Natural killer cell treated with Interleukin-12 subunit alpha and Interleukin-12 subunit beta and Interleukin-15 and Interleukin-18, amount 100 ng/mL, for 72 hours (primary cell): ENCODE measurements around the gene EFCAB13. TPM values are rescaled to one million over a fixed set of nuclear protein-coding genes. Genes with fewer than 3 reads are reported as not detected.
A peak's percentile ranks its signal among the peaks of the same experiment; 100 is the strongest.
"Not testable (repeated sequence)": the region's sequence is repeated elsewhere in the genome, so short reads cannot be mapped to it uniquely, and the experiment has no call there.

Source experiments
- ATAC-seq, 2 donors: fragments of 150-1000 bp; cut with Tn5 transposase in 1 of 2; sonication (Bioruptor Pico), chemical (Tn5 transposase) in 1 of 2; 2 replicates each; pipeline ENCODE4 v1.10.0; 2021
- DNase-seq: peaks from one replicate; pipeline ENCODE4 v3.0.0; 2022; ENCODE audit warnings: low spot score
- H3K27ac Mint-ChIP-seq, 2 donors: 1 replicate in 1 of 2; 2 replicates in 1 of 2; pipeline ENCODE4 v1.8.0; 2022; ENCODE audit warnings: mixed read lengths in 2 of 2, mild to moderate bottlenecking in 1 of 2, moderate library complexity in 1 of 2
- H3K27me3 Mint-ChIP-seq, 2 donors: 1 replicate in 1 of 2; 2 replicates in 1 of 2; pipeline ENCODE4 v1.8.0; 2022; ENCODE audit warnings: mixed read lengths in 2 of 2
- H3K36me3 Mint-ChIP-seq: one replicate; pipeline ENCODE4 v1.8.0; 2022; ENCODE audit warnings: mixed read lengths
- H3K4me1 Mint-ChIP-seq, 2 donors: 1 replicate in 1 of 2; 2 replicates in 1 of 2; pipeline ENCODE4 v1.8.0; 2022; ENCODE audit warnings: low read depth in 2 of 2, mixed read lengths in 2 of 2, mild to moderate bottlenecking in 1 of 2
- H3K4me3 Mint-ChIP-seq: one replicate; pipeline ENCODE4 v1.8.0; 2022; ENCODE audit warnings: mixed read lengths
- H3K9me3 Mint-ChIP-seq: 2 replicates; pipeline ENCODE4 v1.8.0; 2022; ENCODE audit warnings: mixed read lengths
- total RNA-seq, 2 donors: library from RNA; stranded (reverse); gene quantifications; one replicate each; pipeline ENCODE4 v1.2.3, GENCODE V29; 2022

Gene EFCAB13
- total RNA-seq, 2 donors from 2014 or later: 1.9 to 4.9 TPM

- no peak for DNase-seq
- H3K9me3 Mint-ChIP-seq: no peaks in the 10 kb centered on the region
- peak overlapping the region; percentile 77 for H3K4me3 Mint-ChIP-seq
- peaks cover 8 to 20% of the 10 kb centered on the region in 2 donors for H3K27me3 Mint-ChIP-seq
- H3K27ac Mint-ChIP-seq: peak overlapping the region; percentile 77 to 88
- peaks cover 18 to 21% of the 10 kb centered on the region in 2 donors for H3K4me1 Mint-ChIP-seq
- H3K36me3 Mint-ChIP-seq: peaks cover 5% of the 10 kb centered on the region
- no peak for ATAC-seq
These were observed 1.4 kb downstream of the EFCAB13 start for GRCh38 chr17:47325176-47325575.

DNA sequence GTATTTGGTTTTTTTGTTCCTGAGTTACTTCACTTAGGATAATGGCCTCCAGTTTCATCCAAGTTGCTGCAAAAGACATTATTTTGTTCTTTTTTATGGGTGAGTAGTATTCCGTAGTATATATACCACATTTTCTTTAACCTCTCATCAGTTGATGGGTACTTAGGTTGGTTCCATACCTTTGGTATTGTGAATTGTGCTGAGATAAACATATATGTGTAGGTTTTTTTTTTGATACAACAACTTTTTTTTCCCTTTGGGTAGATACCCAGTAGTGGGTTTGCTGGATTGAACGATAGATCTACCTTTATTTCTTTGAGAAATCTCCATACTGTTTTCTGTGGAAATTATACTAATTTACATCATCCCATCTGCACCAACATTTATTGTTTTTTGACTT is 6.8 kb downstream of the EFCAB13 start:
- H3K36me3 Mint-ChIP-seq: peaks cover 14% of the 10 kb centered on the region
- H3K4me1 Mint-ChIP-seq: peaks cover under 1 to 1% of the 10 kb centered on the region in 2 donors
- no peak for ATAC-seq
- no peaks in the 10 kb centered on the region for H3K9me3 Mint-ChIP-seq
- H3K27ac Mint-ChIP-seq: no peak overlapping the region
- DNase-seq: no peak
- H3K4me3 Mint-ChIP-seq: no peak overlapping the region
- peaks cover 6 to 23% of the 10 kb centered on the region in 2 donors for H3K27me3 Mint-ChIP-seq

DNA sequence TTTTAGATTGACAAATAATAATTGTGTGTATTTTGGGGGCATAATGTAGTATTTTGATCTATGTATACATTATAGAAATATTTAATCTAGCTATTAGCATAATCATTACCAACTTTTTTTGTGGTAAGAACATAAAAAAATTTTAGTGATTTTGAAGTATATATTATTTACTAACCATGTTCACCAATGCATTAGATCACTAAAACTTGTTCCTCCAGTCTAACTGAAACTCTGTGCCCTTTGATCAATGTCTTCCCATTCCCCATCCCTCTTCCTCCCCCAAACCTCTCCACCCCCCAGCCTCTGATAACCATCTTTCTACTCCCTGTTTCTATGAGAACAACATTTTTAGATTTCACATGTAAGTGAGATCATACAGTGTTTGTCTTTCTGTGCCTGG is 8.5 kb downstream of the EFCAB13 start:
- peaks cover 14% of the 10 kb centered on the region for H3K36me3 Mint-ChIP-seq
- H3K4me3 Mint-ChIP-seq: no peak overlapping the region
- peaks cover 6 to 25% of the 10 kb centered on the region in 2 donors for H3K27me3 Mint-ChIP-seq
- ATAC-seq (no peak), DNase-seq (no peak)
- H3K9me3 Mint-ChIP-seq: no peaks in the 10 kb centered on the region
- H3K4me1 Mint-ChIP-seq: no peaks in the 10 kb centered on the region
- no peak overlapping the region for H3K27ac Mint-ChIP-seq

GRCh38 chr17:47335101-47335936 is 11.6 kb downstream of the EFCAB13 start:
- no peak for DNase-seq
- no peaks in the 10 kb centered on the region for H3K4me1 Mint-ChIP-seq
- peaks cover 14% of the 10 kb centered on the region for H3K36me3 Mint-ChIP-seq
- no peak overlapping the region for H3K4me3 Mint-ChIP-seq
- H3K27ac Mint-ChIP-seq: no peak overlapping the region
- no peaks in the 10 kb centered on the region for H3K9me3 Mint-ChIP-seq
- ATAC-seq: no peak
- H3K27me3 Mint-ChIP-seq: peaks cover 6 to 25% of the 10 kb centered on the region in 2 donors

DNA sequence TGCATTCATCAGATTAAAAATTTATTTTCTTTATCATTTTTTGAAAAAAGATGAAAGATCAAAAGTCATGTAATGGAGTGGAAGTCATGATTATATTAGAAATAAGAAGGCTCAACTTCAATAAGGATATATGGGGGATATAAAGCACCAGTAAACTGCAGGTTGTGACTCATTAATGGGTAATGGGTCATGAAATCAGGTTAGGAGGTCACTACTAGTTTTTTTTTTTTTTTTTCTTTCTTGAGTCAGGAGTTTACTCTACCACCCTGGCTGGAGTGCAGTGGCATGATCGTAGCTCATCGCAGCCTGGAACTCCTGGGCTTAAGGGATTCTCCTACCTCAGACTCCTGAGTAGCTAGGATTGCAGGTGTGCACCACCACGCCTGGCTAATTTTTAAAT is 14.3 kb downstream of the EFCAB13 start:
- H3K27ac Mint-ChIP-seq: no peak overlapping the region
- no peak for DNase-seq
- no peak for ATAC-seq
- no peaks in the 10 kb centered on the region for H3K9me3 Mint-ChIP-seq
- H3K36me3 Mint-ChIP-seq: peaks cover 6% of the 10 kb centered on the region
- no peaks in the 10 kb centered on the region for H3K4me1 Mint-ChIP-seq
- peaks cover 0 to 16% of the 10 kb centered on the region in 2 donors for H3K27me3 Mint-ChIP-seq
- H3K4me3 Mint-ChIP-seq: no peak overlapping the region

- H3K4me1 Mint-ChIP-seq: no peaks in the 10 kb centered on the region
- H3K36me3 Mint-ChIP-seq: no peaks in the 10 kb centered on the region
- no peaks in the 10 kb centered on the region for H3K9me3 Mint-ChIP-seq
- peaks cover 0 to 7% of the 10 kb centered on the region in 2 donors for H3K27me3 Mint-ChIP-seq
- DNase-seq (no peak), ATAC-seq (no peak)
- H3K4me3 Mint-ChIP-seq: no peak overlapping the region
- H3K27ac Mint-ChIP-seq: no peak overlapping the region
These were observed 29.1 kb downstream of the EFCAB13 start for GRCh38 chr17:47352848-47353247.

DNA sequence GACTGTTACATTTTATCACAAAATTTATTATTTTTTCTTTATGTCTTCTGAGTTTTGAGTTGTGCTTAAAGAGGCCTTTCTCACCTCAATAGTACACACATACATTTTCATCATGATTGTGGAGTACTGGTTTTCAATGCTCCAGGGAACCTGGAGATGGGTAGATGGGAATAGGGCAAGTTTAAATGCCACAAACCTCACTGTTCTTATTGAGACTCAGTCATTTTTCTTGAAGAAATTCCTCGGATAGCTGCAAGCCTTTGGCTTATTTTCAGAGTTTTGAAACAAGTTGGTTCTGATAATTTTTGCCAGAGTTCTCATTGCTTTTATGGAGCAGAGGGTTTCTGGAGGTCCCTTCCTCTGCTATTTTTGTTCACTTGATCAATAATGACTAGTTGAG is 34.9 kb downstream of the EFCAB13 start:
- Mint-ChIP-seq H3K27me3 (peaks cover 0 to 5% of the 10 kb centered on the region in 2 donors), H3K9me3 (no peaks in the 10 kb centered on the region), H3K27ac (no peak overlapping the region), H3K4me3 (no peak overlapping the region), H3K4me1 (no peaks in the 10 kb centered on the region), H3K36me3 (no peaks in the 10 kb centered on the region)
- no peak for ATAC-seq
- DNase-seq: no peak

GRCh38 chr17:47363171-47363570 is 39.4 kb downstream of the EFCAB13 start:
- Mint-ChIP-seq H3K36me3 (no peaks in the 10 kb centered on the region), H3K27me3 (peaks cover 0 to 12% of the 10 kb centered on the region in 2 donors), H3K27ac (no peak overlapping the region), H3K9me3 (no peaks in the 10 kb centered on the region), H3K4me3 (no peak overlapping the region), H3K4me1 (no peaks in the 10 kb centered on the region)
- DNase-seq (no peak), ATAC-seq (no peak)

DNA sequence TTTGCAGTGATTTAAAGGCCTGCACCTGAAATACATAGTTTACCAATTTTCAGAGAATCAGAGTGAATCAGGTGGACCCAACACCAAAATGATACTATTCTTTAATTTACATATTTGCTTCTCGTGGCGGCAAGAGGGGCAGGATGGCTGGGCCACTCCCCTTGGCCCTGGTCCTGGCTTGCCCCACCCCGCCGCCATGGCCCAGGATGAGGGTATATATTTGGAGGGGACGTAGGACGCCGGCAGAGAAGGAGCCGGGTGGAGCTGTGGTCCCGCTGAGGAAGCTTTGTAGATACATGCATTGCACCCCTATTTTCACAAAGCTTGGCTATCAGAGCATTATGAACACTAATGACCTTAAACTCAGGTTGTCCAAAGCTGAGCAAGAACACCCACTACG is 43.5 kb downstream of the EFCAB13 start:
- H3K27ac Mint-ChIP-seq: no peak overlapping the region
- H3K4me1 Mint-ChIP-seq: no peaks in the 10 kb centered on the region
- H3K27me3 Mint-ChIP-seq: peaks cover 15 to 17% of the 10 kb centered on the region in 2 donors
- H3K9me3 Mint-ChIP-seq: no peaks in the 10 kb centered on the region
- no peak overlapping the region for H3K4me3 Mint-ChIP-seq
- peaks cover 8% of the 10 kb centered on the region for H3K36me3 Mint-ChIP-seq
- no peak for DNase-seq
- no peak for ATAC-seq

GRCh38 chr17:47368262-47368661 is 44.5 kb downstream of the EFCAB13 start:
- ATAC-seq (no peak), DNase-seq (no peak)
- Mint-ChIP-seq H3K27me3 (peaks cover 25% of the 10 kb centered on the region in 2 donors), H3K9me3 (peaks cover 7% of the 10 kb centered on the region), H3K36me3 (peaks cover 18% of the 10 kb centered on the region), H3K4me3 (no peak overlapping the region), H3K27ac (no peak overlapping the region), H3K4me1 (no peaks in the 10 kb centered on the region)

GRCh38 chr17:47370899-47371298 is 47.1 kb downstream of the EFCAB13 start:
- not testable (repeated sequence) for DNase-seq, ATAC-seq, H3K9me3 Mint-ChIP-seq, H3K27ac Mint-ChIP-seq, H3K4me3 Mint-ChIP-seq, H3K4me1 Mint-ChIP-seq
- Mint-ChIP-seq H3K27me3 (peaks cover 21 to 27% of the 10 kb centered on the region in 2 donors), H3K36me3 (peaks cover 22% of the 10 kb centered on the region)

GRCh38 chr17:47373002-47373401 is 49.2 kb downstream of the EFCAB13 start:
- Mint-ChIP-seq H3K36me3 (peaks cover 22% of the 10 kb centered on the region), H3K27ac (no peak overlapping the region), H3K4me1 (no peaks in the 10 kb centered on the region), H3K9me3 (peaks cover 9% of the 10 kb centered on the region), H3K4me3 (no peak overlapping the region), H3K27me3 (peaks cover 19 to 27% of the 10 kb centered on the region in 2 donors)
- ATAC-seq (no peak), DNase-seq (no peak)

- Mint-ChIP-seq H3K4me3 (no peak overlapping the region), H3K4me1 (no peaks in the 10 kb centered on the region), H3K27me3 (peaks cover 18 to 22% of the 10 kb centered on the region in 2 donors), H3K27ac (no peak overlapping the region), H3K36me3 (peaks cover 19% of the 10 kb centered on the region), H3K9me3 (peaks cover 9% of the 10 kb centered on the region)
- no peak for DNase-seq
- ATAC-seq: no peak
These were observed 52.5 kb downstream of the EFCAB13 start for GRCh38 chr17:47376247-47376646.

DNA sequence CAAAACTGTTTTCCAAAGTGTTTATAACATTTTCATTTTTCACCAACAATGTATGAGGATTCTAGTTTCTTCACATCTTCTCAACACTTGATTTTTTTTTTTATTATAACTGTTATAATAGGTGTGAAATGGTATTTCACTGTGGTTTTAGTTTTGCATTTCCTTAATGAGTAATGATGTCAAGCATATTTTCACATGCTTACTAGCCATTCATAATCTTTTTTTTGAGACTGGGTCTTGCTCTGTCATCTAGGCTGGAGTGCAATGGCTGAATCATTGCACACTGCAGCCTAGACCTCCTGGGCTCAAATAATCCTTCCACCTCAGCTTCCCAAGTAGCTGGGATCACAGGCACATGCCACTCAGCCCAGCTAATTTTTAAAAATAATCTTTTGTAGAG is 65.1 kb downstream of the EFCAB13 start:
- H3K9me3 Mint-ChIP-seq: peaks cover 4% of the 10 kb centered on the region
- peaks cover 17% of the 10 kb centered on the region for H3K36me3 Mint-ChIP-seq
- peaks cover 5% of the 10 kb centered on the region in 2 donors for H3K27me3 Mint-ChIP-seq
- ATAC-seq: no peak
- no peak for DNase-seq
- H3K27ac Mint-ChIP-seq: no peak overlapping the region
- H3K4me1 Mint-ChIP-seq: peaks cover 10 to 11% of the 10 kb centered on the region in 2 donors
- H3K4me3 Mint-ChIP-seq: no peak overlapping the region
